WTC11 (cell line): Measurements from ENCODE around the gene TRPV6.

Experiments used
- CREM ChIP-seq: sonication (generic); formaldehyde crosslinking; IDR thresholded peaks from 2 replicates; pipeline ENCODE4 v1.8.1; 2022; ENCODE audit warnings: mild to moderate bottlenecking, missing genetic modification reagents, moderate library complexity
- CTCF ChIP-seq: fragments of 200-600 bp; IDR thresholded peaks from 2 replicates; pipeline ENCODE4 v1.8.0; 2022; ENCODE audit warnings: antibody characterized with exemption
- EMX1 ChIP-seq: fragments of 250-450 bp; sonication (Bioruptor Pico); IDR thresholded peaks from 2 replicates; pipeline ENCODE4 v1.8.0; 2021; ENCODE audit warnings: mild to moderate bottlenecking
- FOXP4 ChIP-seq: sonication (generic); formaldehyde crosslinking; IDR thresholded peaks from 2 replicates; pipeline ENCODE4 v1.8.0; 2022; ENCODE audit warnings: mild to moderate bottlenecking, missing genetic modification reagents
- JUN ChIP-seq: sonication (generic); formaldehyde crosslinking; IDR thresholded peaks from 2 replicates; pipeline ENCODE4 v1.8.0; 2023; ENCODE audit warnings: mild to moderate bottlenecking, missing genetic modification reagents
- KAT7 ChIP-seq: sonication (generic); formaldehyde crosslinking; IDR thresholded peaks from 2 replicates; pipeline ENCODE4 v1.8.1; 2023; ENCODE audit warnings: missing genetic modification reagents, mild to moderate bottlenecking, borderline replicate concordance
- SP1 ChIP-seq: sonication (generic); formaldehyde crosslinking; conservative IDR thresholded peaks from 2 replicates; pipeline ENCODE4 v1.8.1; 2022; ENCODE audit warnings: missing genetic modification reagents
- ZSCAN18 ChIP-seq: fragments of 250-450 bp; sonication (Bioruptor Pico); IDR thresholded peaks from 2 replicates; pipeline ENCODE4 v2.1.2; 2022; ENCODE audit warnings: mild to moderate bottlenecking, moderate library complexity

- TF ChIP-seq JUN (no peak), SP1 (CRISPR knock-in tag) (no peak), CREM (CRISPR knock-in tag) (no peak), KAT7 (CRISPR knock-in tag) (no peak), CTCF (no peak), ZSCAN18 (CRISPR knock-in tag) (no peak), EMX1 (CRISPR knock-in tag) (no peak), FOXP4 (no peak)
Measured at GRCh38 chr7:142827951-142828500, 57.5 kb downstream of the TRPV6 start.
